ENCODE results near the gene WDR87.

Gene WDR87

DNA sequence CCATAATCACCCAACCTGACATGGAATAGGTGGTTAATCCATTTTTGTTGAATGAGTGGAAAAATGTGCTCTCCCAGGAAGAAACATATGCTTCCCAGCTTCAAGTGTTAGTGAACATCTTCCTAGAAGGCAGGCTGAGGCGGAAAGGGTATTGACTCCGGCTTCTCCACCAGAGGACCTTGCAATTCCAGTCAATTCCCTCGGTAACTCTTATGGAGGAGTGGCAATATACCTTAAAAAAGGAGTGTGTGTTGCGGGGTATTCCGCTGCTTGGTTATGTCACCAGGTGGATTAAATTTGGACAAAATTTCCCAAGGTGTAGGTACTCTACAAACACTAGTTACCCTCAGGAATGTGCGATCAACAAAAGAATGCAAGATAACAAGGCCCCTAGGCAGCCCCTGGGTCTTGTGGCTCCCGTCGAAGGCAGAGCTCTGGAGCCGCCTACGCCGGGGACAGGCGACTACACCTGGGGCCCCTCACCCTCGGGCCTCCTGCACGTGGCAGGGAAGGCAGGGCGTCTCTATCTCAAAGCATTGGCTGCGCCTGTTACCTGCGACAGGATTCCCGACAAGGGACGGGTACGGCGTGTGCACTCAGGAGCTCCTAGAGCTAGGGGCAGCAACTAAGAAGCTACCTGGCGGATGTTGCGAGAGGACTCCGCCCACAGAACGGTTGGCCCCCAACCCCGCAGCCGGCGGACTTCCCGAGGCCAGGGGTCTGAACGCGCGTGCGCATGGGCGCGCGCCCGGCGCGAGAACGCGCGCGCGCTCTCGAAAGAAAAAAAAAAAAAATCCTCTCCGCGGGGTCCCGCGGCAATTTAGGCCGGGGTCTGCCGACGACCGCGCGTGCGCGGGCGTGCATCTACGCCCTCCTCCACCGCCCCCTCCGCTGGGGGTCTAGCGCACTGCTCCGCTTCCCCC, at the start of gene WDR87:
Gene WDR87 (minus strand): TSS at position 649 of the 923 bp plus-strand sequence. CDS start 8,355 bp downstream, outside the sequence.
- DNase-seq, result peak; percentile 30

DNA sequence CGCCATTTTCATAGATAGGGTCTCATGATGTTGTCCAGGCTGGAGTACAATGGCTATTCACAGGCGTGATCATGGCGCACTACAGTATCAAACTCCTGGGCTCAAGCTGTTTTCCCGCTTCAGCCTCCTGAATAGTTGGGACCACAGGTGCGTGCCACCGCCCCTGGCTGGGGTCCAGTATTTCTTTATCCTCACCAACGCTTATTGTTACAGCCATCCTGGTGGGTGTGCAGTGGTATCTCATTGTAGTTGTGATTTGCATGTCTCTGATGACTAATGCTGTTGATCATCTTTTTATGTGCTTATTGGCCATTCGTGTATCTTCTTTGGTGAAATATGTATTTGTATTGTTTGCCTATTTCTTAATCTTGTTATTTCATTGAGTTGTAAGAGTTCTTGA, 49.6 kb upstream of the WDR87 start:
- no peak for DNase-seq

DNA sequence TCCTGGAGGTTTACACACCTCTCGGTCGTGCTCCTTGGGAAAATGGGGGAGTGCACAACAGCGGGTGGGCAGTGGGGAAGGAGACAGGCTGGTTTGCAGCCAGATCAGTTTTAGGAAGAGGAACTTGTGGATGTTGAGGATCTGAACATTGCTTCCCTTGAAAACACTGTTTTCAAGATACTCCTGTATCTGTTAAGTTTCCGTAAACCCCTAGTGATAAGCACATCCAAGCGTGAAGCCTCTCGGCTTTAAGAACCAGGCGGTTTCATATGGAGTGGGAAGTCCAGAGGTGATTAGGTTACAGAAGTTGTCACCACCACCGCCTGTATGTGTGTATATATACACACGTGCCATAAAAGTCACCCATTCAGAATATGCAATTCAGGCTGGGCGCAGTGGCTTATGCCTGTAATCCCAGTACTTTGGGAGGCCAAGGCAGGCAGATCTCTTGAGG, 48.1 kb upstream of the WDR87 start:
- DNase-seq, result no peak

DNA sequence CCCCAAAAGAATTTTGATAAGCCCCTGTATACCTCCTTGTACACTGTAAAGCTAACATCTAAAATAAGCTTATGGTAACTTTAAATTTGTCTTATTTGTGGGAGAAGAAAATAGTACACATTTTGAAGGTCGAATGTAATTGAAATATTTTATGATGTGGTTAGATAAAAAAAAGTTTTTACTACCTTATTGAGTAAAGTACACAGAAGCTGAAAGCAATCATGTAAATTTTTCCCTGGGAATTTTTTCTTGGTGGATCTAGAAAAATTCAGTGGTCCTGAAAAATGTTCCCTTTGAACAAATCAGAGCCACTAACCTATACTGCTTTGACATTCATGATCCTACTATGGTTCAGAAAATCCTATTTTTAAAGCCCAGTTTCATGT, 47.5 kb upstream of the WDR87 start:
- no peak for DNase-seq

DNA sequence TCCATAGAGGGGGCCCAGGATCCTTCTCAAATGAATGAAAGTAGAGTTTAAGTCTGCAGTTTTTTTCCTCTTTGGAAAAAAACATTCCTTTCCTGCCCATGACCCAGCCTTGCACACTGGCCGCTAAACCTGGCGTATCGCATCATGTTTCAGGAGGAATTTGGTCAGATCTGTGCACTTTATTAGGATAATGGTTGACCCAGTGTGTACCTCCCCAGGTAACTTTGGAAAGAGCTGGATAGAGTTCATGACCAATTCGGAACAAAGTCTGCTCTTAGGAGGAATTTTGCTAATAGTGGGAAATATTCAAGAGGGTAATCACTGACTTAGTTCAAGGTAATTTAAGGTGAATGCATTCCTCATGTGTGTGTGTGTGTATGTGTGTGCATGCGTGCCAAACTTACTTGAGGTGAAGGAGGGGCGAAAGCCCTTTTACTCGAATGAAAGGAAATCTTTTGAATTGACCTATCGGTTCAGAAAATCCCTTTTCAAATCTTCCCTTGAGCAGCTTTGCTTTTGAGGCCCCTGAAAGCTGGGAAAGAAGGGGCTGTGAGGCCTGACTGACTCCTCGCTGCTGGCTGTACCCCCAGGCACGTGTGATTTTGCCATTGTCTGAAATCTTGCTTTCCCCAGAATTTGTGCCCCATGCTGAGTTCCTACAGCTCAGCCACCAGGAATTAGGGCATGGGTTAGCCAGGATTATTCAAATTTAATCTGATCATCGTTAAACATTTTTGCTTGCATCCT, 47.0 kb upstream of the WDR87 start:
- DNase-seq, result no peak

DNA sequence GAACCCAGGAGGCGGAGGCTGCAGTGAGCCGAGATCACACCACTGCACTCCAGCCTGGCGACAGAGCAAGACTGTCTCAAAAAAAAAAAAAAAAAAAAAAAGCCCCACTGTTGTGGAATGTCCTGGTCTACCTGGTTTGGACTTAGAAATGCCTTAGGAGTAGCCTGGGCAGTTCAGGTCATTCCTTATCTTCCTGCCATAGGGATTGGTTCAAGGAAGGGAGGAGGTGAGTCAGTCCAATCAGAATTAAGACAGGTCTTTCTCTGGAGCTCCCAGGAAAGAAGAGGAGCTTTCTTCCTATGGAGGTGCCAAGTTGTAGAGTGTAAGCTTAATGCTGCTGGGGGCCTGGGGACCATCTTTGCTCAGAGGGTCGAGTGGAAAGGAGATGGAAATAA, 45.4 kb upstream of the WDR87 start:
- no peak for DNase-seq

DNA sequence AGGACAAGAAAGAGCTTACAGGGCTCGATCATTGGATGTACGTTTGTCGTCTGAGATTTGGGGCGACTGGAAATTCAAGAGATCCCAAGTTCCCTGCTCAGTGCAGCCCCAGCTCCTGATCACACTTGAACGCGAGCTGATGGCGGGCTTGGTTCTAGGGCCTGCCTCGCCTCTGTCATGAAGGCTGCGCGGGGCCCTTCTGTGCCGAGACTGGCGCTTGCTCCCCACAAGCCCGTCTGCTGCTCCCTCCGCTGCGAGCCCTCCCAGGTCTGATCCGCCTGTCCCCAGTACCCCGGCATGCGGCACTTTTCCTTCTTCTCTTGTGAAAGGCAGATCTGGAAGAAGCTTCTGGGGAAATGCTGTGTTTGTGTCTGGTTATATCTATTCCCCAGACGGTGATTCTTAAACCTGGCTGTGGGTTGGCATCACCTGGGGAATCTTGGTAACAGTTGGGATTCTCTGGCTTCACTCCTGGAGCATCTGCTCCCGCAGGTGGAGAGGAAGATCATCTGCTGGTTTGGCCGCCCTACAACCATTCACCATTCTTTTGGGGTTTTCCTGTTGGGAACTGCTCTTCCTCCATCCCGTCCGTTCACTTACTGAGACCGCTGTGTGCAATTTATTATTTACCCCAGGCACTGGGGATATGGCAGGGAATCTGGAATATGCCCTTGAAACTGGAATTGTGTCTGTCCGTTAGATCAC, 44.2 kb upstream of the WDR87 start:
- no peak for DNase-seq

DNA sequence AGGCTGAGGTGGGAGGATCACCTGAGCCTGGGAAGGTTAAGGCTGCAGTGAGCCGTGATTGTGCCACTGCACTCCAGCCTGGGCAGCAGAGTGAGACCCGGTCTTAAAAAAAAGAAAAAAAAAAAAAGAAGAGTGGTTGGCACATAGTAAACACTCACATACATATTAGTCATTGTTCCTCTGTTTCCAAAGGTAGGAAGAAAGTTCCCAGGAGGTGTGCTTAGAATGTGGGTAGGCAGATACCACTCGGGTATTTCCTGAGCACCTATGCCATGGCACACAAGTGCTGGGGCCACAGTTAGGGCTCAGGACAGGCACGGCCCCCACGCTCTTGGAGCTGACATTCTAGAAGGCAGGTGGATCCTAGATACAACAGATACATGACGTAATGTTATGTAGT, 42.0 kb upstream of the WDR87 start:
- DNase-seq, result no peak

DNA sequence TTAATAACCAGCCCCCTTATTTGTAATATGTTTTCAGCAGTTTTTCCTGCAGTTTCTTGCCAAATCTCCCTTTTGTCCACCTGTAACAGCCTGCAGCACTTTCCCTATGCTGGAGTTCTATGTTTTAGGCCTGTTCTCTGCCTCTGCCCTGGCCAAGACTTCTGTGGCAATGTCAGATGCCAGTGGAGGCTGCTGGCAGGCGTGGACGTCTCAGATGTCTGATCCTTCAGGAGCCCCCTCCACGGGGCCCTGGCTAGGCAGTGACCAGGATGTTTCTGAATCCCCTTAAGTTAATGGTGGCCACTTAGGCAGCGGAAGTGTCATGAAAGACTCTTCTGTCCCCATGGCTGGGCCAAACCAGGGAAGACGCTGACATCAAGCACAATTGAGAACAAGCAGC, 41.4 kb upstream of the WDR87 start:
- no peak for DNase-seq

DNA sequence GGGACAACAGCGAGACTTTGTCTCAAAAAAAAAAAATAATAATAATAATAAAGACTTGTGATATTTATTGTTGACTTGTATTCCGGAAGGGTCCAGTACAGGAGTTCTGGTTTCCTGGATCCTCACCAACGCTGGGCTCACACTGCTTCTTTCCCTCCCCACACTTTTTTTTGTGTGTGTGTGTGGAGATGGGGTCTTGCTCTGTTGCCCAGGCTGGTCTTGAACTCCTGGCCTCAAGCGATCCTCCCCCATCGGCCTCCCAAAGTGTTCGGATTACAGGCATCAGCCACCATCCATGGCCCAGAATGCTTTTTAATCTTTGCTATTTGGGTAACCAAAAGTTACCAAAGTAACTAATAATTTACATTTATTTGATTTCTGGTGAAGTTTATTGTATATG, 39.7 kb upstream of the WDR87 start:
- DNase-seq, result no peak

DNA sequence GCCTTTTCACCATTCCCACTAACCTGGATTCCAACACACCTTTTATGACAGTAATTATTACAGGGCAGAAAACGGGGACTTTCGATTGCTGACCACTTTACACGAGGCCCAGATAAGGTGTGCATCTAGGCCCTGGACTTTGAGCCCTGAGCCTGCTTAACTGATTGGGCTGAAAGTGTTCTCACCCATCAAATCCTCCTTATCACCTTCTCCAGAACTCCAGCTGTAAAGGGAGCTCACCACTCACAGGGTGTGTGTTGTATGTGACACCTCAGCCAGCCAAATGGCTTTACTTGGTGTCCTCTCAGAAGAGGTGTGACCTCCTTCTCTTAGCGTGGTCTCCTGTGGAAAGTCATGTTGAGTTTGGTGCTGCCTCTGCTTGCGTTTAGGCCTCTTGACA, 37.1 kb upstream of the WDR87 start:
- DNase-seq, result no peak

DNA sequence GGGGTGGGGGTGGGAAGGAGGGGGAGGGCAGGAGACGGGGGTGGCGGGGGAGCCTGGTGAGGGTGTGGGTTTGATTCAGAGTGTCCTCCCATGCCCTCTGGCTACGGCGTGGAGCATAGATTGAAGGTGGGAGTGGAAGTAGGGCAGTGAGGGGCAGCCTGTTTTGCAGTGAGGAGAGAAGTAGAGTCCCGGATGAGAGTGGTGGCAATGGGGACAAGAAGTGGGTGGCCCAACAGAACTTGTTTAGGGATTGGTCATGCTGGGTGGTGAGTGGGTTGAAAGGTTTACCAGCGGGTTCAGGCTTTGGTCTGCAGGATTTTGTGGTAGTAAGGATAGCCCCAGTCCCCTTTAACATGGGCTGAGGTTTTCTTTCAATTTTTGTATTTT, 36.1 kb upstream of the WDR87 start:
- no peak for DNase-seq

DNA sequence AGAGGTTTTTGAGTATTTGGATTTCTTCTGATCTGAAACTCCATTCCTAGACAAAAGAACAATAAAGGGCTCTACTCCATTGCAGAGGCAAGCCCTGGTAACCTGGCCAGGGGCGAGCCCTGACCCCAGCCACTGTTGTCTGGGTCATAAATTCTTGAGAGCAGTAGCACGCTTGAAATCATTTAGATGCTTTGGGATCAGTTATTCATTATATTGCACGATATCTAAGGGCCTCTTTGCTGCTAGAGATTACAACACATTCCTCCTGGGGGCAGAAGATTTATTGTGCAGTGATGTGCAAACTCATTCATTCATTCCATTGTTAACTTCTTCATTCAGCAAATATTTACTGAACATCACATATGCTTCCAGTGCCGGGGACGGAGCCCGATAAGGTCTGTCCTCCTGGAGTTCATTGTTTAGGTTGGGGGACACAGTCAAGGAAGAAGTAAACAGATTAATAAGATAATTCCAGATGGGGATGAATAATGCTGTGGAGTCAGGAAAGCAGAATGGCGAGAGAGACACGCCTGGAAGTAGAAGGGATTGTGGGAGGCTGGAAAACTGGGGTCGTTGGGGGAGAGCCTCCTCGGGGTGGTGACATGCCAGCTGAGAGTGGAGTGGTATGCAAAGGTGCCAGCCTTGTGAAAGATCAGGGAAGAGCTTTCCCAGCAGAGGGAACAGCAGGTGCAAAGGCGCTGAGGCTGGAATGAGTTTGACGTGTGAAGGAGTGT, 35.6 kb upstream of the WDR87 start:
- DNase-seq, result no peak

DNA sequence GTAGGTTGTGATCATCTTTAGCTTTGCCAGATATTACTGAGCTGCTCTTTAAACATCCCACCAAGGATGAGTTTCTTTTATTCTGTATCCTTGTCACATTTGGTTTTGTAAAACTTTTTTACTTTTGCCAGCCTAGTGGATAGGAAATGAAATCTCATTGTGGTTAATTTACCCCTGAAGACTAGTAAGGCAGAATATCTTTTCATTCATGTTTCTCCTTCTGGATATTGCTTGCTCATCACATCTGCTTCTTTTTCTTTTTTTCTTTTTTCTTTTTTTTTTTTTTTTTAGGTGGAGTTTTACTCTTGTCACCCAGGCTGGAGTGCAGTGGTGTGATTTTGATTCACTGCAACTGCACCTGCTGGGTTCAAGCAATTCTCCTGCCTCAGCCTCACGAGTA, 32.0 kb upstream of the WDR87 start:
- DNase-seq, result no peak

DNA sequence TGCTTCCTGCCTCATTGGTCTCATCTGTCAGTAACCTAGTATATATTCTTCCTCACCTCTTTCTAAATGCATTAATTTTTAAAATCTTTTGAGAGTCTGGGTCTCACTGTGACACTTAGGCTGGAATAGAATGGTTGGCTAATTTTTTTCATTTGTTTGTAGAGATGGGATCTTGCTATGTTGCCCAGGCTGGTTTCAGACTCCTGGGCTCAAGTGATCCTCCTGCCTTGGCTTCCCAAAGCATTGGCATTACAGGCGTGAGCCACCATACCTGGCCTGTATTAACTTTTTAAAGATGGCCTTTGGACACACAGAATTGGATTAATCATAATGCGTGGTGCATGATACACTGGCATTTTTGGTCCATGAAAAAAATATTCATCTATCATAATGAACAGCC, 30.5 kb upstream of the WDR87 start:
- DNase-seq, result no peak

DNA sequence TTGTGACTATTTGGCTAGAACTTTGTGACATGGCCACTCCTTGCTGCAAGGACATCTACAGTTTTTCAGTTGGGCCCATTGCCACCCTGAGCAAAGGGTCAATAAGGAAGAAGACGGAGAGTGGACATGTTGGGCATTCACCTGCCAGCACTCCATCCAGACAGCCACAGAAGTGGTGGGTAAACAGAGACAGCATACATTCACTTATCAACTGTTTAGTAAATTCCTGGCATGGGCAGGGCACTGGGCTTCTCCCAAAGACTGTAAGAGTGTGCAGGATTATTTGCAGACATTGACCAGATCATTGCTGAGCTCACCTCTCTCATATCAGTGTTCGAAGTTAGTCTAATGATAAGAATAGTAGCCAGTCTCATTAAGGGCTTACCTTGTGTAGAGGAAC, 29.8 kb upstream of the WDR87 start:
- DNase-seq, result no peak

DNA sequence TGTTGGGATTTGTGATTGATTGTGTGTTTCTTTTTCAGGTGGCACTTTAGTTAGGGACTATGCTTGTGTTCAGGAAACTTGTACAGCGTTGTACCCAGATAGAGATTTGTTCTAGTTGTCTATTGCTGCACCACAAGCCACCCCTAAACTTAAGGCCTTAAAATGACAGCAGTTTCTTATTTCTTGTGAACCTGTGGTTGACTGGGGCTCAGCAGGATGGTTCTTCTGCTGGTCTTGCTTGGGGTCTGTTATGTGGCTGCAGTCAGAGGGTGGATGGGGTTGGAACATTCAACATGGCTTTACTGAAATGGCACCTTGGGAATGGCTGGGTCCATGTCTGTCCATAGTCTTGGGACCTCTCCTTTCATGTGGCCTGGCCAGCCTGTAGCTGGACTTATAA, 28.9 kb upstream of the WDR87 start:
- DNase-seq, result no peak

DNA sequence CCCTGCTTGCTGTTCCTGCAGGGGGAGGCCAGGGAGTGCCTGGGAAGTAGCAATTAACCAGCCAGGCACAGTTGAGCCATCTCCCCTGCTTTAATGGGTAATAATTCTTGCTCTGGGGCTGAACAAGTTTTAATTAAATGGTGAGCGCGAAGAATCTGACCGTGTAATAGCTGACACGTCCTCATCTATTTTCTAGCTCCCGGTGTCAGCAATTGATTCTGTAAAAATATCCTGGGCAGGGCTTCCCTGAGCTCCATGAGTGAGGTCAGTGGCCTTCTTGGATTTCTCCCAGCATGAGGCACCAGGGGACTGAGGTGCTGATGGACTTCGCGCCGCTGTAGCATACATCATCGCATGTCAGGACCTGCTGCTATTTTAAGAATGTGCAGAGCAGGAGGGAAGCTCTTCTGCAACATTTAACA, 27.6 kb upstream of the WDR87 start:
- DNase-seq, result no peak

DNA sequence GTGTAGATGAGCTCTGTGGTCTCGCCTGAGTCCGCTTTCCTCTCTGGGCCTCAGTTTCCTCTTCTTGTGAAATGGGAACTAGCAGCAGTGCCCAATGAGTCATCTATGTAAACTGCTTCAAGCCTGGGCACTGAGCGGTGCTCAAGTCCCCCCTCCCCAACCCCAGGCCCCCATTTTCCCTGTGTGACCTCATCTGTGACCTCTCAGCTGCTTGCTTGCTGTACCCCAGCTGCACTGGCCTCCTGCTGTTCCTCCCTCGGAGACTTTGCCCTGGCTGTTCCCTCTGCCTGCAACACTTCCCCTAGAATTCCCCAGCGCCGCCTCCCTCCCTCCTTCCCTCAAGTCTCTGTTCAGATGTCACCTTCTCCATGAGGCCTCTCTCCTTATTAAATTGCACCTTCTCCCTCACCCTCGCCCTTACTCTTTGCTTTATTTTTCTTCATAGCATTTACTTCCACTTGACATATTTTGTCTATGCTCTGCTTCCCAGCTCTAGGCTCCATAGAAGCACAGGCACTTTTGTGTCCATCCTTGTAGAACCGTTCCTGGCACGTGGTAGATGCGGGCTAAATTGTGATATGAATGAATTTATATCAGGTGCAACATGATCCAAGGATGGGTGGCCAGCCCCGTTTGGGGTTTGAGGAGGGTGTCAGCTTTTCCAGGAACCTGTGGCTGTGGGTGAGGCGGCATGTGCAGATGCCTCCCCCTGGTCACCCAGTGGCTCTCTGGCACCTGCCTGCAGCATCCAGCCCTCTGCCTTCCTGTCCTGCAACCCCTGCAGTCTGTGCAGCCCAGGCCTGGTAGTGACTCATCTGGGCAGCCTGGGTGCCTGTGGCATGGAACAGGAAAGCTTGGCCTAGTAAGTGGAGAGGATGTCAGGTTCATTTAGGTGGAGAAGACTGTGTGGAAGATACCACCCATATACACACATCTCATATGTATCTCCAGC, 26.9 kb upstream of the WDR87 start:
- DNase-seq, result no peak

DNA sequence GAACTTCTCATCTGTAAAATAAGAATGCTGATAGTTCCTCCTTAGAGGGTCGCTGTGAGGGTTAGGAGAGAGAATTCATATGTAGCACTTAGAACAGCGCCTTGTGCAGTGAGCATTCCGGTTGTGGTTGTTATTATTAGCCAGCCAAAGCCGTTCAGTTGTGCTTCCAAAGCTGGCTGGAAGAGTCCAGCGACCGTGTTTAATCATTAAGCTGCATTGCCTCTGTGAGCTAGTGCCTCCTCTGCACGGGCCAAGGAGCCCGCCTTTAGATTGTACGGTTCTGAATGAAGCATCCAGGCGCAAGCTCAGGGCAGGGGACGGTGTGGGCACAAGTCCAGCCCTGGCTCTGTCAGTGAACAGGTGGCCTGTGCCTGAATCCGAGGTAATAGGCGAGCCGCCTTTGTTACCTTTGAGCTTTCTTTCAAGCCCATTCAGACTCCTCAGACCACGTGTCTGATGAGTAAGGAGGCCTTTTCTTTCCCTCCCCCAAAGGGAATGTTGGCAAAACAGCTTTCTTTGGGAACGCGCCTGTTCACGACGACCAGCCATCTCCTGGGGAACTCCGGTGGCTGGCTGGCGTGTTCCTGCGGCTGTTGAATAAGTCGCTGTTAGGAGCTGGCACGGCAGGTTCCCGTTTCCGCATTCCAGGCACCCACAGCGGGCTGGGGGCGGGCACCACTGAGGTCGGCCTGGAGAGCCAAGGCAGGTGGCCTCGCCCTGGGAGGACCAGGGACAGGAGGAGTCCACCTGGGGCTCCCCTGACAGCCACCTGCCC, 25.7 kb upstream of the WDR87 start:
- no peak for DNase-seq

DNA sequence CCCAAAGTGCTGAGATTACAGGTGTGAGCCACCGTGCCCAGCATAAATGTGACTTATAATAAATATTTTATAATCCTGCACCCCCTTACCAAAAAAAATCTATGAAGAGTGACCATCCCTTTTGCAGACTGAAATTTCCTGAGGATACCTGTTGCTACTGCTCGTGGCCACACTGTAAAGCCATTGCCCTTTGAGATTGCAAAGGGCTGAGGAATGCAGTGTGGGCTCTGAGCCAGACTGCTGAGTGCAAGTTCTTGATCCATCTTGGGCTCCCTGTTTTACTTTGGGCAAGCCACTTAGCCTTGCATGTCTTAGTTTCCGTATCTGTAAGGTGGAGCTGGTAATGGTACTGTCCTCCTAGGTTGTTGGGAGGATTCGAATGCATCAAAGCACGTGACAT, 24.0 kb upstream of the WDR87 start:
- no peak for DNase-seq

Measured in KG1 (cell line).